ENCODE results near the gene HSPB7.
"Not testable (repeated sequence)": the region's sequence is repeated elsewhere in the genome, so short reads cannot be mapped to it uniquely, and the experiment has no call there.

Gene HSPB7

DNA sequence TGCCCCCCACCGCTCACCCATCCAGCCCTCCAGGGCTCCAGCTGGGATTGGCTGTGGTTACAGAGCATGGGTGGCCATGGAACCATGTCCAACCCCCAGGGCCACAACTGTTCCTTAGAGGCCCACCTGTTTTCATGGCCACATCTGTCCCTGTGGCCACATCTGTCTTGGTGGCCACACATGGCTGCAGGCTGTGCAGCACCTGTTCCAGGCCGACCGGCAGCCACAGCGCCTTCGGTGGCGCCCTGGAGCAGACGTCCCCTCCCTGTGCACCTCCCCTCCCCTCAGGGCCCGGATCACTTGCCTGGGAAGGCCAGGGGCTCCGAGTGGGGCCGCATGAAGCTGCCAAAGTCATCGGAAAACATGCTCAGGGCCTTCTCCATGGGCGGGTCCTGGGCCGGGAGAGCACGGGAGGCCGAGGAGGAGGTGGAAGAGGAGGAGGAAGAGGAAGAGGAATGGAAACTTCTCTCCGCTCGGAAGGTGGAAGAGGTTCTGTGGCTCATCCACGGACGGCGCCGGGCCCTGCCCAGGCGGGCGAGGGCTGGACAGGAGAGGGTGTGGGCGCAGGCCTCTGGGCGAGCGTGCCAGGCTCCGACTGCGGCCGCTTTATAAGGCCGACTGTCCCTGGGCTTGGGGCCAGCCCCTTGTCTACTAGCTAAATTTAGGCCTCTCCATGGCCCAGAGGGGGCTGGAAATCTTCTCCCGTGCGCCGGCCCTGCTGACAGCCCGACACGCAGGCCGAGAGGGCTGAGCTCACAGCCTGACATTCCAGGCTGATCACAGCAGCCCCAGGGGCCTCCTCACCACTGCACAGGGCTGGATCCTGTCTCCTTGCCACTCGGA, at the start of gene HSPB7:
TSS of gene HSPB7 (minus strand) at position 583 of the 843 bp plus-strand sequence. CDS start at position 503, 80 bp downstream.
- no peak for DNase-seq

DNA sequence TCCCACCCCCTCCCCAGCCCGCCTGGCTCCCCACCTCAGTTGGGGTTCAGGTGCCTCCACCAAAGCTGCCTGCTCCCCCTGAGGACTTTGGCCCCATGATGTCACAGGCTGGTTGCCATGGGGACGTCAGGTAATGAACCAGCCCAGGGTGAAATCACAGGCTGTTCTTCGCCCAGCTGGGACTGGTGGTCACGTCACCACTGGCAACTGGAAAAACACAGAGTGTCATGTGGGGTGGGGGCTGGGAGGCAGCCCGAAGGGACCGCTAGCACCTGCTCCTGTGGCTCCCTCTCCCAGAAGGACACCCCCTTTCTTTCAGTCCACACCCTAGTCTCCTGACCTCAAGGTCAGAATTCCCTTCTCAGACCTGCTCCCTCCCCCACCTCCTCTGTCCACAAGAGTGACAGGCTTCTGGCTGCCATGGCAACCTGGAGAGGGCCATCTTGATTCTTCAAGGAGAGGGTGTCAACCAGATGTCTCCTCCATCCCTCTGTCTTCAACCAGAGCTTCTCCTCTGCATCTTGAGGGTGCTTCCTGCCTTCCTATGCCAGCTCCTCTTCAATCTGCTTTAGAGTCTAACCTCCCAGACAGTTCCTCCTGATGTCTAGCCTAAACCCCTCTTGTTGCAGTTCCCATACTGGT, 49.4 kb upstream of the HSPB7 start:
- DNase-seq = no peak

DNA sequence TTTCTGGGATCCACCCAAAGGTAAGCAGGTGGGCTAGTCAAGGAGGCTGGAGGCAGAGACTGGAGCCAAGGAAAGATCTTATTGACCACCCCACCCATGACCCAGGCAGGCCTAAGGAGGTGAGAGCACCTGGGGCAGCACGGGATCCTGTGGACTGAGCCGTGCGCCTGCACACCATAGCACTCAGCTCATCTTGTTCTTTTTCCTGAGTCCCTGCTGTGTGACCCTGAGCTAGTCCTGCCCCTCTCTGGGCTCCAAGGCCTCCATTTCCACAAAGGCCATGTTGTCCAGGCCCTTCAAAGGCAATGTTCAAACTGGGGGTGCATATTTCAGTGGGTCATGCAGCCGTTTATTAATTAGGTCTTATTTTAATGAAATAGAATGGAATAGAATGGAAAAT, 48.4 kb upstream of the HSPB7 start:
- DNase-seq = no peak

DNA sequence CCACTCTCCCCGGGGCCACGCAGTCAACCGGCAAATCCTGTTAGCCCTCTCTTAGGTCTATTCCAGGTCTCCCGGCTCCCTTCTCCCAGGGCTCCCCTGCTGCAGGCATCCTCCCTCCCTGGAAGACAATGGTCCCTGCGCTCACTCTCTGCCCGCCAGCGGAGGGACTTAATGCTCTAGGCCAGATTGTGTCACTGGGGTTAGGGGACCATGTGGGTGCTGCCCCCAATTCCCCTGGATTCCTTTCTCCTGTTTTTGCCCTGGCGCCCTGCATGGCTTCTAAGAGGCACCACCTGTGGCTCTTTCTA, 47.4 kb upstream of the HSPB7 start:
- DNase-seq = no peak

DNA sequence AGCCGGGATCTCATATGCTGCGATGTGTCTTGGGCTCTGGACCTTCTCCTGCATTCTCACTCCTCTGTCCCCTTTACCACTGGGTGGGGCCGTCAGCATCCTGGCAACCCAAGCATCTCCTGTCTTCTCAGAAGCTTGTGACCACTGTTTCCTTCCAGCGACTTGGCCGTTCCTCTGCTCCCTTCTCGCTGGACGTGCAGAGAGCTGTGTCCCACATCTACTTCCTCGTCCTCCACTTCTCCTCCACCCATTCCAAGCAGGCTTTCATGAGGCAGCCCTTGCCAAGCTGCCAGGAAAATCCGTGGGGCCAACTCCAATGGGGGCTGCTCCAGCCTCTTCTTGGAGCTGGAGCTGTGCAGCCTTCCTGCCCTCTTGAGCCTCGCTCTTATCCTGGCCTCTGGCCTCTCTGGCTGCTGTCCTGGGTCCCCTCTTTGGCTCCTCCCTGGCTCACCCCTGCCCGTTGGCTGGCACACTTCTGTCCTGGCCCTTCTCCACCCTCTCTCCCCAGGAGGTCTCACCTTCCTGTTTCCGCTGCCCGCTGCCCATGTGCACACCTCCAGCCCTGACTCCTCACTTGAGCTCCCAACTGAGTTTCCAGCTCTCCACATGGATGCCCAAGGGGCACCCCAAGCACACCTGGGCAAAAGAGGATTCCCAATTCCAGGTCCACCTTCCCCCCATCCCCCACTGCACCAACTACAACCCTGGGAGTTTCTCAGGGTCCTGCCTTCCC, 46.9 kb upstream of the HSPB7 start:
- no peak for DNase-seq

DNA sequence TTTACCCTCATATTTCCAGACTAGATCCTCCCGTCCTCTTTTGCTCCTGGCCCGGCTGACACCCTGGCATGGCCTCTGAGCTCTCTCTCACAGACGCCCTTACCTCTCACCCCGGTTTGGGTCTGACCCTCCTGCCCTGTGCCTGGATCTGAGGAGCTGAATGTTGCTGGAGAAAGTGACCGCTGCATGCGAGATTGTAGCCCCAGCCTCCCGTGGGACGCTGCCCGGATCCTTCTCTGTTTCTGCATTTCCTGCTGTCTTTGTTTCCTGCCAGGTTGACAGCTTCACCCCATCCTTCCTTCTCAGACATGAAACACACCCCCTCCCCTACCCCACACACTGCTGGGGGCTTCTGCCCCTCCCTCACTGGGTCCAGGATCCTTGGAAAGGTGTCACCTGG, 46.1 kb upstream of the HSPB7 start:
- DNase-seq = no peak

DNA sequence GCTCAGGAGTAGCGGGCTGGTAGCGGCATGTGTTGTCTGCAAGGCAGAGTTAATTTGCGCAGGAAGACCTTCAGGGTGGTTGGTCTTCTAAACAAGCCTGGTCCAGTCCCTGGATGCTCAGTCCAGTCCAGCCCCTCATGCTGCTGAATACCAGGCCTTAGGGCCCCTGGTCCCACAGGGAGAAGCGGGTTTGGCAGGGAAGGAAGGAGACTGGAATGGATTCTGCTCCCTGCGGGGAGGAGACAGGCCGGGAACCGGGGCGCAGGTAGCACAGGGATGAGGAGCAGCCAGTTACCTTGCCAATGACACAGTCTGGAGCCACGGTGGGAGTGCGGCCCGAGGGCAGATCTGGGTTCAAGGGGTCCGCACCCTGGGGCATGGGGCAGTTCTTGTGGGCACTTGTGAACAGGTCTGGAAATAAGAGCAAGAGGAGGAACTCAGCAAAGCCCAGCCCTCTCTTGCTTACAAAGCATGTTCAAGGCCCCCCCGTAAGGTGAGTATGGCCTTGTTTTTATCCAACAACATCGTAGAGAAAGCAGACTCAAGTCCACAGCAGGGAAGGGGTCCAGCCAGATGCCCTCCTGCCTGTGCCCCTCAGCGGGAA, 45.5 kb upstream of the HSPB7 start:
- DNase-seq = no peak

DNA sequence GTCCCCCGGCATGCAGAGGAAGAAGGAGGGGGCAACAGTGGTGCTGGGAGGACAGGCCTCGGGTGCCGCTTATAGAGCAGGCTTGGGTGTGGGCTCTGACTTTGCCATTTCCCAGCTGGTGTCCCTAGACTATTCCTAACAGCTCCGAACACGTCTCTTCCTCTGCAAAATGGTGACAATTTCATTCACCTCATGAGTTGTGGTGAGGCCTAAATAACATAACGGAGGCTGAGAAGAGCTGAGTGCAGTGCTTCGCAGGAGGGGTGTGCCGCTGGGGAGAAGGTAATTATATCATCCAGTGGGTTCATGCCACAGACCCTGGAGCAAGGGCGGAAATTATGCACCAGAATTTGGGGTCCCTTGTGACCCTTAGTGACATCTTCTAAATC, 44.8 kb upstream of the HSPB7 start:
- not testable (repeated sequence) for DNase-seq

DNA sequence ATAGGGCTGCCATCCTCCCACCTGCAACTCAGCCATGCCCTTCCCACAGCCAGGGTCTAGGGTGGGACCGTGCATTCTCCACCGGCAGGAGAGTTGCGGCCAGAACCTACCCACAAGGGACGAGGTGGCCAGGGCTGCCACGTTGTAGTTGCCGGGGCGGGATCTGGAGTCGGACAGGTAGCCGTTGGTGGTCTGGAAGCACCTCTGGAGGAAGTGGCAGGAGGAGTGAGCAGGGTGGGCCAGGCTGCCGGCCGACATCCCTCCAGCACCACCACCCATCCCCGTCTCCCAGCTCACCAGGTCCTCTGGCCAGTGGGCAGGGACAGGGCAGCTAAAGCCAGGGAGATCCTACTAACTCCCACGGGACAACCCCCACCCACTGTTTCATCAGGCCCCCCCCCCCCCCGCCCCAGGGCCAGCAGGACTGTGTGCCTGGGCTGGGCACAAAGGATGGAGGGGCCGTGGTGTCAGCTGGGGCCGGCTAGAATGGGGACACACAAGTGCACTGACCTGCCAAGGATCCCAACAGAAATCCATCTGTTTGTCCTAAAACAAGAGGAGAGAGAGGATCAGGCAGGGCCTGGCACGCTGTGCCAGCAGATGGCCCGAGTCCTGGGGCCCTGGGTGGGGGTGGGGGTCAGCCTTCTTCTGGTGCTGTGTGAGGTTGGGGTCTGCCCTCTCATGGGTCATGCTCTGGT, 44.3 kb upstream of the HSPB7 start:
- DNase-seq = not testable (repeated sequence)

DNA sequence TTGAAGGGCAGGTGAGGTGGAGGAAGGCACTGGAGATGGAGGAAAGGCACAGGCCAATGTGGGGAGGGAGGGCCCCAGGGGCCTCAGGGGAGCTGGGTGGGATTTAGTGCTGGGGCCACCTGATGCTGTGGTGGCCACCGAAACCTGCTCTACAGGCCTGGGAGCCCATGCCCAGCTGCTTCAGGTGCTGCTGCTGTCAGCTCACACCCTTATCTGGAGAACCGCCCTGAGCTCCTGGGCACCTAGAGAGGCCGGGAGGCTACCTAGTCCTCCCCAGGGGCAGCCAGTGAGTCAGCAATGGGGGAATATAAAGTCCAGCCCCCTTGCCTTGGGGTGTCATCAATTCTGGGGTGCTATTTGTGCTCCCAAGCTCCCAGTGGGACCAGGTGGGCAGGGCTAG, 43.4 kb upstream of the HSPB7 start:
- DNase-seq = no peak

DNA sequence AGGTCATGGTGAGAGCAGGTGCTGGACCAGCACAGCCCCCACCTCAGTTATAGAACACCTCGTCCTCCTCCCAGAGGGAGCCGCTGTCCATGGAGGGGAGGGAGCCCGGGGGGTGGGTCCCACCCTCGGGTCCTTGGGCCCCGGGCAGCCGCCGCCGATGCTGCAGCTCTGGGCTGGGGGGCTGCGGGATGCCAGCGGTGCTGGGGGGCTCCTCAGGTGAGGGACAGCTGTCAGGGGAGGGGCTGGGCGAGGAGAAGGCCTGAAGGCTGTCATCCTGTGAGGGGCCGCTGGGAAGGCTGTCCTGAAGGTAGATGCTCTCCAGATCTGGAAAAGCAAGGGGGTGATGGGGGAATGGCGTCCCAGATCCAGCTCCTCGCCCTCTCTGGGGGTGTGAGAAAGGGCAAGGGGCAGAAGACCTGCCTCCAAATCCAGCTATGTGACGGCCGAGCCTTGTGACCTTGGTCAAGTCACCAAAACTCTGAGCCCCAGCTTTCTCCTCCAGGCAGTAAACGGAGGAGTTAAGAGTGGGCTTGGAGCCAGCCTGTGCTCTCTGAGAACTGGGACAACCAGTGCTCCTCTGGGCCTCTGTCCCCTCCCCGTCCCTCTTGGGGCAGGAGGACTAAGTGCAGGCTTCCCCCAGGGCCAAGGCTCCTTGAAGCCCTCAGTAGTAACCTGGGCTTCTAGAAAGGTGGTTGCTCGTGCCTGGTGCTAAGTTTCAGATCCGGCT, 40.7 kb upstream of the HSPB7 start:
- DNase-seq = not testable (repeated sequence)

DNA sequence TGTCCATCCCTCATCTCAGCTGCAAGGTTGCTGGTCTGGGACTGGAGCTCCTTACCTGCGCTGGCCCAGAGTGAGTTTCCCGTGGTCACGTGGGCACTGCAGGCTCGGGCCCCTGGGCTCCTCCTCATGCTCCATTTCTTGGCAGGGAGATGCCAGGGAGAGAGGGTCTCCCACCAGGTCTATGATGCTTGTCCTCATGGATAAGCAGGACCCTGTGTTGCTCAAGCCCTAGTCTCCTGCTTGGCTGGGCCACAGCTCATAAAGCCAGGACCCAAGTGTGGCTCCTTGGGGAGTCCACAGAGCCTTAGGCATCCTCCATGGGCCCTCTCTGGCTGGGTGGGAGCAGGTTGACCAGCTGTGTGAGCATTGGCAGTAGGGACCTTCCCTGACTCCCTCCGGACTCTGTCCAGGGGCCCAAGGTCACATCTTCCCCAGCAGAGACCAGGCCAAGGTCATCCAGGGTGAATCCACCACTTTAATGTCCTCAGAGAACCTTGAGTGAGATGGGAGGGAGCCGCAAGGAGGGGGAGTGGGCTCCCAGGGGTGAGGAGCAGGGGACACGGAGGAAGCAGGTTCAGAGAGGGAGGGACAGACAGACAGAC, 39.6 kb upstream of the HSPB7 start:
- DNase-seq = not testable (repeated sequence)

DNA sequence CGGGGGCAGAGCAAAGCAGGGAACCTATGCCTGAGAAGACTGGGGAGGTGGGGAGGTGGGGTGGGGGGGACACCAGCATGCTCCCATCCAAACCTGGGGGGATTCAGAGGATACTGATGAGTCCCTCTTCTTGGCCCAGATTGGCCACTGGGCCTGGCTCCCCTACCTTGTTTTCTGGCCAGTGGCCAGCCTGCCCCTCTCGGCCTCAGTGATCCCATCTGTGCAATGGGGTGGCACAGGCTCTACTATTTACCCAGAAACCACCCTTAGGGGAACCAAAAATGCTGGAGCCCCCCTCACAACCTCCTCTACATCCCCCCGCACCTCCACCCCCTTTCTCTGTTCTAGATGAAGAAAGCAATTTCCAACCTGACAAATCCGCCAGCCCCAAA, 38.7 kb upstream of the HSPB7 start:
- DNase-seq = not testable (repeated sequence)

DNA sequence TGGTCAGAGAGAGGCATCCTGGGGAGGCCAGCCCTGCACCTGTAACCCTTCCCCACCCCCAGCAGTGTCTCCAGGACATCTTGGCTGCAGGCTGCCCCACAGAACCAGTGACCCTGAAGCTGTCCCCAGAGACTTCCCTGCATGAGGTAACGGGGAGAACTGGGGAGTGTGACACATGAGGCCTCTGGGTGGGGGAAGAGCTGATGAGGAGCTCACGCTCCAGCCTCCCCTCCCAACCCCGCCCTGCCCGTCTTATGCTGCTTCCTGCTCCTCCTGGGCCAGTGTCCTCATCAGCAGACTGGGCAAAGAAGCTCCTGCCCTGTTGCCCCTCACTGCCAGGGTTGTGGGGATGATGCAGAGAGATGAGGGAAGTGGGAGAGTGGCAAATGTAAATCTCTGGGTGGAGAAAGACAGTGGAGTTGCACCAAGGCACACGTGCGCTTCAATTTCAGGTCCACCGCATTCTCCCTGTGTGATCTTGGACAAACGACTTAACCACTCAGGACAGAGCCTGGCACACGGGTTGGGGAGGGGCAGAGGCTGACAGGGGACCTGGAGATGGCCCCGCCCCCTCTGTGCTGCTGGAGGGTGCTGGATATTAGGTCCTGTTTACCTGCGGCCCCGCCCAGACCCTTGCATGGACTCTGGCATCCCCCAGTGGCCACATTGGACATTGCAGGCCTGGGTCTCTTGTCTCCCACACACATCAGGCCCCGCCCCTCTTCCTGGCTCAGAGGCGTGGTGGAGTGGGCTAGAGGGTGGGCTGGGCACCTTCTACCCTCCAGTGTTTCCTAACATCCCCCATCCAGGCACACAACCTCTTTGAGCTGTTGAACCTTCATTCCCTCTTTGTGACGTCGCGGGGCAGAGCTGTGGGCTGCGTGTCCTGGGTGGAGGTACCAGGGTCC, 38.0 kb upstream of the HSPB7 start:
- DNase-seq = peak; percentile 94

DNA sequence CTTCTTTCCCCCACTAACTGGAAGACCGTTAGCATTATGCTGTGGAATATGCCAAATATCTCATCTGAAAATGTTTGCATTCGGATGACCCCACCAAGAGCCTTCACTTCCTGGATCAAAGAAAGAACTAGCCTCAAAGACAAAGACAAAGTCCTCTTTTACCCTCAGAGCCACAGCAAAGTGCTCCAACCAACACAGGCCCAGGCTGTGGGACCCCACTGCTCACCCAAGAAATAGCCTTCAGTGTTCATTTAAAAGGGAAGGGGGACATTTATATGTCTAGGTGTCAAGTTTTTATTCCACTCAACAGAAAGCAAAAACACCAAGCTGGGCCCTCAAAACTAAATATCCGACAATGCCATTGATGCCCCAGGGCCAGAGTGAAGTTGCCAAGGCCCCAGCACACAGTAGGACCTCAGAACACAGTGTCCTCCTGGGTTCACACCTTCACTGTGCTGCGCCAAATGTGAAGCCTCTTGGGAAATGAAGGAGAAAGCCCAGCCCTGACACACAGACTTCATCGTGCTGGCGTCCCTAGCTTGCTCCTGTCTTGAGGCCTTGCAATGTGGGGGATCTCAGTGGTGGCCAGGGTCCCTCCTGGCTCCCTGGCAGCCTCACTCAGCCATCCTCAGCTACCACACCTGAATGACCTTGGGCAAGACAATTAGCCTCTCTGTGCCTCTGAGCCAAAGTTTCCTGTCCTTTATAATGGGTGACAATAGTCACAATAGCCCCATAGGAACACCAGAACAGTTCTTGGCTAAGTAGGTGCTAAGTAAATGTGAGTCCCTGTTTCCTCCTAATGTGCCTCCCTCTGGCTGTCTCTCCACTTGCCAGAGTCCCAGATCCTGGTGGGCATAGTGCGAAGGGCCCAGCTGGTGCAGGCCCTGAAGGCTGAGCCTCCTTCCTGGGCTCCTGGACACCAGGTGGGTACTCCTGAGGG, 37.0 kb upstream of the HSPB7 start:
- DNase-seq = no peak

DNA sequence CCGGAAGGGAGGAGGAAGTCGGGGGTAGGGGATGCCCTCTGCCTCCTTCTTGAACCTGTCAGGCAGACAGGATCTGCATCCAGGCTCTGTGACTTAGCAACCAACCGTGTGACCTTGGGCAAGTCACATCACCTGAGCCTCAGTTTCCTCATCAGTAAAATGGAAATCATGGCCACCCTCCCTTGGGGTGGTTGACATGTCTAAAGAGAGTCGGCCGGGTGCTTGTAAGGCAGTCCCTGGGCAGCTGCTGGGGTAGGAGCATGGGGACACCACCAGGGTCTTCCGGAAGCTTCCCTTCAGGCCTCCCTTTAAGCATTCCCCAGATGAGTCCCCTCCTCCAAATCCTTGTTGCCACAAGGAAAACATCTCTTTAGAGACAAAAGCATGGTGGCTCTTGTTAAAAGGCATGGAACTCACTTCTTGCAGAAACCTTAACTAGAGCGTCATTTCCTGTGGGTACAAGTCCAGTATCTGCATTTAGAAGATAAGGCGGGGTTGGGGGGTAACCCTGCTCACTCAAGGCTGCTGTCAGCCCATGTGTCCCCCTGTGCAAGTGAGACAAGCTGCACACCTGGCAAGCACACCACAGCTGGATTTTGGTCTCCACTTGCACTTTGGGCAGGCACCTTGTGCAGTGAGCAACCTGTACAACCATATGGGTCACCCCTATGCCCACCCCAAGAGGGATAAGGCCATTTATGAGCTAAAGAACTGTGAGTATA, 36.1 kb upstream of the HSPB7 start:
- DNase-seq = peak; percentile 97

DNA sequence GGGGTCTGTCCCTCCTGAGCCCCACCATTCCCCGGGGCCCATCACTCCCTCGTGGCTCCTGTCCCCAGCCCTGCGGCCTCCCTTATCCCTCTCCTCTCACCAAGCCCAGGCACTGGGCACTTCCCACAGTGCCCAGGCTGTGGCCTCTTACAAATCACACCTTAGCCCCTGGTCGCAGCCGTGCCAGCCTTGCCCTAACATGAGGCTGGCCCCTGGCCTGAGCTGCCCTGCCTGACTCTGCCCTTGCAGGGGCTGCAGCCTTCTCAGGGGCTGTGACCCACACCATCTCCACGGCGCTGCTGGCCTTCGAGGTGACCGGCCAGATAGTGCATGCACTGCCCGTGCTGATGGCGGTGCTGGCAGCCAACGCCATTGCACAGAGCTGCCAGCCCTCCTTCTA, 34.1 kb upstream of the HSPB7 start:
- not testable (repeated sequence) for DNase-seq

DNA sequence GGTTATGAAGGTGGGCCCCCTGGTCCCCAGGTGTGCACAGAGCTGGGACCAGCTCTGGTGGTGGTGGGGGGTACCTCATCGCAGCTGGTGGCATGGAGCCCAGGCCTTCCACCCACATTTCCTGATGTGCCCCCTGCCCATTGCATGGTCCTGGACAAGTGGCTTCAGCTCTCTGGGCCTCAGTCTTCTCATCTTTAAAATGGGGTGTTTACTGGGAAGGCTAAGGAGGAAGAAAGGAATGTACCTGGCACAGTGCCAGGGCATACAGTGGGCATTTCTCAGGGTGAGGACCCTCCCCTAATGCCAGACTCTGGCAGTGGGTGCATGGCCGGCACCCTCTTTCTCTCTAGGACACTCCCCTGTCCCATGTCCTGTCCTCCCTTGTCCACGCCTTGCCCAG, 33.2 kb upstream of the HSPB7 start:
- DNase-seq = no peak

DNA sequence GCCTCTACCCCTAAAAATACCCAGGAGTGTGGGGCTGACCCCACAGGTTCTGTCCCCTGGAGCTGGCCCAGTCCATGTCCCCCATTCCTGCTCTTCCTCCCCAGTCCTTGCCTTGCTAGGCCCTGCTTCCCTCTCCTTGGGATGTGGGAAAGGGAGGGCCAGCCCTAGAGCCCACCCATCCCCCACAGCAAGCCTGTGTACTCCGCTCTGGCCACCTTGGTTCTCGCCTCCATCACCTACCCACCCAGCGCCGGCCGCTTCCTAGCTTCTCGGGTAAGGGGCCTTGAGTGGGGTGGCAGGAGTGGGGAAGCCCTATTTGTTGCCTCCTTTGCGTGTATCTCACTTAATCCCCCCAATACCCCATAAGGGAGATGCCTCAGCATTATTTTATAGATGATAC, 32.5 kb upstream of the HSPB7 start:
- no peak for DNase-seq
